ENCODE data around the gene DCAF6. TPM values are rescaled to one million over a fixed set of nuclear protein-coding genes. Genes with fewer than 3 reads are reported as not detected.
"Not testable (repeated sequence)": the region's sequence is repeated elsewhere in the genome, so short reads cannot be mapped to it uniquely, and the experiment has no call there.

Gene DCAF6
- 10 to 100 TPM; 31.9 to 57.7 (median 50.4) TPM for total RNA-seq

DNA sequence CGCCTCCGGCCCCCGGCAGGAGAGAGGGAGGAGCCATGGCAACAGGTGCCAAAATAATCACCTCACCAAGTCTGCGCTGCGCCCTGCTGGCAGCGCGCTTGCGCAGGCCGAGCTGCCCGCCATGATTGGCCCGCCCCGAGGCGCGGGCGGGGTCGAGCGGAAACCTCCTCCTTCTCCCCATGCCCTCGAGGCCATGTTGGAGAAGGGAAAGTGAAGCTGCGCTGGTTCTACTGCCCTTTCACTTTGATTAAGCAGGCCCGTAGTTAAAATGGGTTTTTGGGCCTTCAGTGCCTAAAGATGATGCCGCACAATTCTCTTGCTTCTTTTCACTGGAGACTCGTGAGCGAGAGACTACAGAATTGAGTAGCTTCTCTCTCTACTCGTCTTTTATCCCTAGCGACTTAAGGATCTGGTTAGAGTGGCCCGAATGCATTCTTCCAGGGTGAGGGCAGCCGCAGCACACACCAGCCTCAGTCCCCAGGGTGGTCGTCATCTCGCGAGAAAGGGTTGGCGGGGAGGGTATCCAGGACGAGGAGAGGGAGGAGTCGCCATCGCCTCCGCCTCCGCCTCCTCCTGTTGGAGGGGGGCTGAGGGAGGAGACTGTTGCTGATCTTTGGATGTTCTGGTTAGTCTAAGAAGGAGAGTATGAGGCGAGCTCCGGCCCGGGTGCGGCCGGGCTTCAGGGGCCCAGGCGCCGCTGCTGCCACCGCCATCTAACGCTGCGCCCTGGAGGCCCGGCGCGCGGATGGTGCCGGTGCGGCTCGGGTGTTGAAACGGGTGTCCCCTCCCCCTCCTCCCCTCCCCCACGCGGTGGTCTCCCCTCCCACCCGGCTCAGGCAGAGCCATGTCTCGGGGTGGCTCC, at the start of gene DCAF6:
TSS of gene DCAF6 (plus strand) at position 616 of the 862 bp plus-strand sequence. CDS start at position 845, 229 bp downstream.
- 0% methylated on average over 37 to 48 of the region's 58 CpGs for WGBS, 2 donors
- H3K4me3 ChIP-seq (ENCODE audit: low read depth, poor library complexity, severe bottlenecking), result peak within 1 kb of the TSS; percentile 87
- intact Hi-C loops (cut with DNase I; ENCODE audit: low total_unique reads), result no loop called here
- peak; percentile 98 to 99 for DNase-seq (ENCODE audit: low spot score in 2 of 2)
- TF ChIP-seq CTCF (IDR thresholded peaks at IDR 0.05), result no peak
- peak in 1 of 2 donors; percentile 80 for TF ChIP-seq POLR2A (IDR thresholded peaks at IDR 0.05)

- intact Hi-C loops (cut with DNase I; ENCODE audit: low total_unique reads); H3K4me3 ChIP-seq (ENCODE audit: low read depth, poor library complexity, severe bottlenecking); DNase-seq (ENCODE audit: low spot score in 2 of 2): not testable (repeated sequence)
- whole genome bisulfite sequencing, 2 donors, result 91 to 98% methylated on average over 2 of the region's 2 CpGs
Observed at GRCh38 chr1:167887187-167887586, 49.3 kb upstream of the DCAF6 start.

DNA sequence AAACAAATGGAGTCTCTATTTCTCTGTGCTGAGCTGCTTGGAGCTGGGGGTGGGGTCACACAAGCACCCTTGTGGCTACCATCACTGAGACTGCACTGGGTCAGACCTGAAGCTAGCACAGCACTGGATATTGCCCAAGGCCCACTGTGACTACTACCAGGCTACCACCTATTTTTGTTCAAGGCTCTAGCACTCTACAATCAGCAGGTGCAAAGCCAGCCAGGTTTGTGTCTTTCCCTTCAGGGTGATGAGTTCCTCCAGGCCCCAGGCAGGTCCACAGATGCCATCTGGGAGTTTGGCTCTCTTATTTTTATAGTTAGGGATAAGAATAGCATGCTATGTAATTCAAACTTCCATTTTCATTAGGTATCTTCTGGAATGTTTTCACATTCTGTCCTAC, 46.1 kb upstream of the DCAF6 start:
- intact Hi-C loops (cut with DNase I; ENCODE audit: low total_unique reads), result no loop called here
- DNase-seq (ENCODE audit: low spot score in 2 of 2), result no peak
- TF ChIP-seq CTCF (IDR thresholded peaks at IDR 0.05) (no peak), POLR2A (IDR thresholded peaks at IDR 0.05) (no peak)
- H3K4me3 ChIP-seq (ENCODE audit: low read depth, poor library complexity, severe bottlenecking), result no peak overlapping the region

- TF ChIP-seq CTCF (IDR thresholded peaks at IDR 0.05) (no peak), POLR2A (IDR thresholded peaks at IDR 0.05) (no peak)
- H3K4me3 ChIP-seq (ENCODE audit: low read depth, poor library complexity, severe bottlenecking), result no peak overlapping the region
- intact Hi-C loops (cut with DNase I; ENCODE audit: low total_unique reads), result no loop called here
- no peak for DNase-seq (ENCODE audit: low spot score in 2 of 2)
- WGBS, 2 donors, result 84 to 87% methylated on average over 2 of the region's 2 CpGs
Observed at GRCh38 chr1:167893798-167894197, 42.7 kb upstream of the DCAF6 start.

GRCh38 chr1:167898578-167899222, 37.8 kb upstream of the DCAF6 start:
- intact Hi-C loops (cut with DNase I; ENCODE audit: low total_unique reads), result no loop called here
- WGBS, 2 donors, result 93 to 95% methylated on average over 9 of the region's 9 CpGs
- TF ChIP-seq POLR2A (IDR thresholded peaks at IDR 0.05) (no peak), CTCF (IDR thresholded peaks at IDR 0.05) (no peak)

GRCh38 chr1:167899253-167899681, 37.2 kb upstream of the DCAF6 start:
- TF ChIP-seq CTCF (IDR thresholded peaks at IDR 0.05), result no peak
- TF ChIP-seq POLR2A (IDR thresholded peaks at IDR 0.05), result no peak
- intact Hi-C loops (cut with DNase I; ENCODE audit: low total_unique reads), result no loop called here
- 28 to 33% methylated on average over 4 of the region's 4 CpGs for WGBS, 2 donors
- peak in 1 of 2 donors; percentile 86 for DNase-seq (ENCODE audit: low spot score in 2 of 2)
- no peak overlapping the region for H3K4me3 ChIP-seq (ENCODE audit: low read depth, poor library complexity, severe bottlenecking)

More at GRCh38 chr1:167898578-167899222, 37.8 kb upstream of the DCAF6 start:
- H3K4me3 ChIP-seq (ENCODE audit: low read depth, poor library complexity, severe bottlenecking), result no peak overlapping the region
- no peak for DNase-seq (ENCODE audit: low spot score in 2 of 2)

Data from lower leg skin (tissue), 4 donors.